ENCODE results near the gene RMND1.
"Not testable (repeated sequence)": the region's sequence is repeated elsewhere in the genome, so short reads cannot be mapped to it uniquely, and the experiment has no call there.

Gene RMND1

GRCh38 chr6:151413372-151414145, 38.4 kb downstream of the RMND1 start:
- DNase-seq: peak in 1 of 2 donors; percentile 42

DNA sequence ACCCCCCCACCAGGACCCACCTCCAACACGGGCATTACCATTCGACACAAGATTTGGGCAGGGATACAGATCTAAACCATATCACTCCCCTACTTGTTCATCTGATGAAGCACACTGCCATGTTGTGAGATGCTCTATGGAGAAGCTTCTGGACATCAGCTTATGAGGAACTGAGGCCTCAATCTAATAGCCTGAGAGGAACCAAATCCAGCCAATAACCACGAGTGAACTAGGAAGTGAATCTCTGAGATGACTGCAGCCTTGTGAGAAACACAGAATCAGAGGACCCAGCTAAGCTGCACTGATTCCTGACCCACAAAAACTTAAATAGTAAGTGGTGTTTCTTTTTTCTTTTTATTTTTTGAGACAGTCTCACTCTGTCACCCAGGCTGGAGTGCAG, 39.0 kb downstream of the RMND1 start:
- DNase-seq: no peak

DNA sequence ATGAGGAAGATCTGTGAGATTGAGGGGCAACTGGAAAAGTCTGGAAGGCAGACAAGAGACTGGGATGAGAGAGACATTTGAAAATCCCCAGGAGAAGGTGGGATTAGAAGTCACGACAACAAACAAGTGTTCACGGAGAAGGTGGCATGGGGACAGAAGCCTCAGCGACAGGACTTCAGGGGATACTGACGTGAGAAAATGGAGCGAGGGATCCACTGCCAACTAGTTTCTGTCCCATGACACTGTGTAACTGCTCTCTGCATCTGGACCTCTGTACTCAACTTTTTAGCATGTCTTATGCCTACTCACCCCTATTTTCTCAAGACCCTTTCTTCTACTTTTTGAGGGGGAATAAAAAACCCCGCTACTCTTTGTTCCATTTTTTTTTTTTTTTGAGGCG, 42.2 kb downstream of the RMND1 start:
- DNase-seq: no peak

- no peak for DNase-seq
These were observed 42.7 kb downstream of the RMND1 start for GRCh38 chr6:151409260-151409659.

- no peak for DNase-seq
These were observed 43.1 kb downstream of the RMND1 start for GRCh38 chr6:151408858-151409257.

GRCh38 chr6:151403919-151404308, 48.0 kb downstream of the RMND1 start:
- DNase-seq: no peak

DNA sequence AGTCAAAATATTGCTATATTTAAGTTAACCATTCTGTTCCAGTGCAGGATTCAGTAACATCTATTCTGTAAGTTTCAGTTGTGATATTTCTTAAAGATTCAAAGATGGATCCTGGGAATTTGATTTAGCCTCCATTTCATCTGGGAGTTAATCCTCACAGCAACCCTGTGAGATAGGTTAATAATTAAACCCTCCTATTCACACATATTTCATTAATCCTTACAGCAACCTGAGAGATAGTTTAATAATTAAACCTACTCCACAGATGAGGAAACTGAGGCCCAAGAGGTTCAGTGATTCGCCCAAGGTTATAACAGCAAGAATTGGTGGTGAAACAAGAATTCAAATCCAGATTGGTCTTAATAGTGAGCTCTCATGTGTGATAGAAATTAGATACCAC, 49.7 kb downstream of the RMND1 start:
- no peak for DNase-seq

- no peak for DNase-seq
These were observed 51.5 kb downstream of the RMND1 start for GRCh38 chr6:151400473-151400872.

GRCh38 chr6:151399679-151400078, 52.2 kb downstream of the RMND1 start:
- DNase-seq: no peak

DNA sequence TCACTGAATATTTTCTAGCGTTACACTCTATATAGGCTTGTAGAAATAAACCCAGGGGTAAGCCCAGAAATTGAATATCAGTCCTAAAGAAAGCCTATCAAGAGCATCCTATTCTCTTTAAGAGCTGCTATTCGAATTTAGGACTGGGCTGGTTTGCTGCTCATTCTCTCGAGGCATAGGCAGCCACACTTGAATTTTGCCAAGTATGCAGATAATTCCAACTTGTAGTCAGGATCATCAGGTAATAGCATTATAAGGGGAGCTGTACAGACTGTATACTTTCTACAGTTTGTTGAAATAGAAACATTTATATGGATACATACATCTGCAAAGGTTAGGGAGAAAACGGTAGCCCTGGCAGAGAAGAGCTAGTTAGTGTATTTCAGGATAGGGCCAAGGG, 58.5 kb downstream of the RMND1 start:
- DNase-seq: no peak

DNA sequence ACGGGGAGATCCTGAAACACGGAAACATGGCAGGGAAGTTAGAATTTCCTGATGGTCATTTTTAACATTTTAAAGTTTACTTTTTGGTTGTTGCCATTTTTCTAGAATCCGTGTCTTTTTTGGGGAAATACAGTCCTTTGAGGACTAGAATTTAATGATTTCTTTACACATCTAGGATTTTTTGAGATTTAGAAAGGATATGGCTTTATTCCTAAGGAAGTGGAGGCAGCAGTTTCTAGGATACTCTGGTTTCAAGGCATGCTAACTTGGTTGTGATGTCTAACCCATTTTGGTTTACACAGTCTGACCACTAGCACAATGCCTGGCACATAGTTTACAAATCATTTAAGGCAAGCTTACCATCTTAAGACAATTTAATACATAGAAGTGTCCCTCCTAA, 59.5 kb downstream of the RMND1 start:
- no peak for DNase-seq

GRCh38 chr6:151391471-151392413, 60.2 kb downstream of the RMND1 start, which contains the start of gene ZBTB2:
TSS of gene ZBTB2 (minus strand) at chr6:151391559. CDS start at chr6:151373637, 17,922 bp downstream.
- peak; percentile 62 to 71 for DNase-seq

GRCh38 chr6:151390851-151391470, 61.0 kb downstream of the RMND1 start:
- DNase-seq: peak; percentile 79 to 84

GRCh38 chr6:151390276-151390850, 61.6 kb downstream of the RMND1 start:
- peak; percentile 97 to 98 for DNase-seq

GRCh38 chr6:151389618-151390275, 62.2 kb downstream of the RMND1 start:
- peak in 1 of 2 donors; percentile 48 for DNase-seq

- peak in 1 of 2 donors; percentile 44 for DNase-seq
These were observed 62.8 kb downstream of the RMND1 start for GRCh38 chr6:151388997-151389617.

DNA sequence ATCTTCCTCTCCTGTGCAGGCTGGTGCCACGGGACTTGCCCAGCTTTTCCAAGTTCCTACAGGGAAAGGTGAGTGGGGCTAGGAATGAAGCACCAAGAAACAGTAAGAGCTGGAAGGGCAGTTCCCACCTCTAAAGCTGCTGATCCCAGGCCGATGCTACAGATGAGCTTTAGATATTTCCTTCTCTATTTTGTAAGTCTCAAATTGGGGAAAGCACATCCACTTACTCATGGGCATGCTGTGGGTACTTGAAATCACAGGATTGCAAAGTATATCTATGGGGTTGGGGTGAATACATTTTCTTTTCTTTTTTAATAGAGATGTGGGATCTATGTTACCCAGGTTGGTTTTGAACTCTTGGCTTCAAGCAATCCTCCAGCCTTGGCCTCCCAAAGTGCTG, 63.7 kb downstream of the RMND1 start:
- DNase-seq: no peak

DNA sequence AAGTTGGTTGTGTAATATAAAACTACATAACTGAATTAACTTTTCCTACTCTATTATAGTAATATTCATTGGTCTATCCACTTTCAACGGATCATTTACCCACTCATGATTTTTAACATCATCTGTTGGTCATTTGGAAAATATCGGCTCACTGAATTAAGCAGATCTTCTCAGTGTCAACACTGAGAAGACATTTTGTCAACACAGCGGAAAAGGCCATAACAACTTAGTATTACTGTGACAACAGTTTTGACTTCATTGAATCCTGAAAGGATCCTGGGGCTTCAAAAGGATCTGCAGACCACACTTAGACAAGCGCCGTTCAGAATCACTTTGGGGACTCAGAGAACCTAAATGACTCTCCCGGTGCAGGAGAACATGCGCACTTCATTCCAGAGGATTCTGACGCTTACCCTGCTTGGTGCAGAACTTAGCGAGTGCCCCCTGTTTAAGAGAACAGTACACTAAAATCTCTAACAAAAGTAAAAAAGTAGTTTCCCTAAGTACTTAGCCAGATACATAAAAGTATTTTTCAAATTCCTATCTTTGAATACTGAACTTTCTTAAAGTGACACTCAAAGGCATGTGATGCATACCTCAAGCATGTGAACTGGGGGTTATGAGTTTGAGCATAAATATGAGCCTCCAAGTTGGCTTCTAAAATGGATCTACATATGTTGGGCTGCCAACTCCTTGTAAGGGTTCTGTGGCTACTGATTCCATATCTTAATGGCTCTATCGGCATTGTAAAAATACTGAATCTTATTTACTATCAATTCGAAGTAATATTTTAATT, 64.6 kb downstream of the RMND1 start:
- no peak for DNase-seq

GRCh38 chr6:151385177-151385576, 66.7 kb downstream of the RMND1 start:
- DNase-seq: no peak

- no peak for DNase-seq
These were observed 67.8 kb downstream of the RMND1 start for GRCh38 chr6:151384151-151384550.

- not testable (repeated sequence) for DNase-seq
These were observed 69.3 kb downstream of the RMND1 start for GRCh38 chr6:151382631-151383030.

Data from stimulated activated CD4-positive, alpha-beta T cell treated with anti-CD3 and anti-CD28 coated beads, Interleukin-2, amount 100 ng/mL, for 24 hours (primary cell).